Psoas muscle (tissue), 8 donors: ENCODE measurements around the gene PAAF1. TPM values are rescaled to one million over a fixed set of nuclear protein-coding genes. Genes with fewer than 3 reads are reported as not detected.

Source experiments
- ATAC-seq, 4 donors: fragments of 200-7000 bp; cut with Tn5 transposase; one replicate each; pipeline ENCODE4 v1.9.1; 2020; ENCODE audit warnings: moderate library complexity in 3 of 4, mild to moderate bottlenecking in 2 of 4
- DNase-seq, 2 donors: peaks; one replicate each; pipeline ENCODE4 v3.0.0-alpha.2; 2020
- H3K27ac ChIP-seq: fragments of 200-600 bp; one replicate; pipeline ENCODE4 v1.8.0; 2022
- H3K27me3 ChIP-seq, 3 donors: fragments of 200-600 bp in 1 of 3; one replicate each; pipeline versions ENCODE4 v1.6.1 to v1.8.0; 2013 to 2022; ENCODE audit warnings: low read length in 2 of 3, mild to moderate bottlenecking in 2 of 3, moderate library complexity in 1 of 3; ENCODE audit not compliant: insufficient read depth in 3 of 3
- H3K36me3 ChIP-seq, 2 donors: fragments of 200-600 bp in 1 of 2; one replicate each; pipeline versions ENCODE4 v1.6.1 to v1.8.0; 2013 to 2022; ENCODE audit warnings: low read depth in 1 of 2, mild to moderate bottlenecking in 1 of 2, moderate library complexity in 1 of 2; ENCODE audit not compliant: insufficient read depth in 1 of 2
- H3K4me1 ChIP-seq: fragments of 200-600 bp; one replicate; pipeline ENCODE4 v1.8.0; 2022
- H3K4me3 ChIP-seq: fragments of 200-600 bp; one replicate; pipeline ENCODE4 v1.8.0; 2022; ENCODE audit warnings: mild to moderate bottlenecking
- H3K9me3 ChIP-seq: fragments of 200-600 bp; one replicate; pipeline ENCODE4 v1.8.0; 2022
- CTCF ChIP-seq: fragments of 200-600 bp; IDR thresholded peaks from one replicate; pipeline ENCODE4 v1.8.0; 2022; ENCODE audit warnings: antibody characterized with exemption
- WGBS, 3 donors: extraction: QIAGEN DNeasy Blood & Tissue Kit; methylation state at CpG; one replicate each; pipeline versions ENCODE4 v1.1.6 to v1.1.7; 2013; 5-methylcytosine and 5-hydroxymethylcytosine counted together
- intact Hi-C, 2 donors: fragments of 100-400 bp; cut with DNase I; formaldehyde crosslinking; loops; one replicate each; pipeline versions ENCODE4 v1.11.0 to v1.14.2; 2022
- polyA plus RNA-seq, 3 donors: library from polyadenylated mRNA; stranded (reverse); fragments of 200-250 nt; gene quantifications; one replicate each; pipeline ENCODE4 v1.2.3, GENCODE V29; 2013
- total RNA-seq, 4 donors: library from RNA; stranded (reverse); fragmentation: NEBNext Ultra II Directional in 2 of 4; extraction: Animal tissue kit (Norgen Biotek cat#: 25700) in 2 of 4; gene quantifications; one replicate each; pipeline versions ENCODE4 v1.2.1 to v1.2.4, GENCODE V29; 2021 to 2023
- donor health status: healthy with polysubstance abuse.
- donor health status: DM: no; HTN: no; CAD: no; lungs with moderate emphysema.
- donor health status: Bipolar disorder and iron deficiency.
- donor health status: healthy.
- donor health status: DM: yes; HTN: yes; CAD: no.
- donor health status: DM: no; HTN: no; CAD: no.
- donor health status: DM: no; HTN: no; CAD: no.
- donor health status: DM: yes; HTN: yes; CAD: no.

PAAF1 gene
- total and polyA plus RNA-seq, 7 donors = 6.6 to 12.0 (median 9.3) TPM

- H3K4me1 ChIP-seq = peaks cover 2% of the 10 kb centered on the region
- intact Hi-C loops = no loop called here
- 39 to 48% (median 40%) methylated on average over 1 of the region's 1 CpG for WGBS, 3 donors
- no peak for DNase-seq
- H3K4me3 ChIP-seq = no peak overlapping the region
- peaks cover 4 to 74% of the 10 kb centered on the region in 2 donors for H3K36me3 ChIP-seq
- no peak for ATAC-seq
- no peaks in the 10 kb centered on the region for H3K9me3 ChIP-seq
- H3K27me3 ChIP-seq = no peaks in the 10 kb centered on the region
- H3K27ac ChIP-seq = no peak overlapping the region
- TF ChIP-seq CTCF = no peak
These were observed 12.2 kb downstream of the PAAF1 start for GRCh38 chr11:73889019-73889418.

GRCh38 chr11:73889536-73889935 is 12.7 kb downstream of the PAAF1 start:
- WGBS, 3 donors = 68 to 87% (median 82%) methylated on average over 1 of the region's 1 CpG
- Histone ChIP-seq H3K27me3 (no peaks in the 10 kb centered on the region), H3K36me3 (peaks cover 4 to 74% of the 10 kb centered on the region in 2 donors), H3K9me3 (no peaks in the 10 kb centered on the region), H3K27ac (no peak overlapping the region), H3K4me1 (no peaks in the 10 kb centered on the region), H3K4me3 (no peak overlapping the region)
- intact Hi-C loops = no loop called here
- TF ChIP-seq CTCF = no peak
- ATAC-seq (no peak), DNase-seq (no peak)

GRCh38 chr11:73893041-73893440 is 16.2 kb downstream of the PAAF1 start:
- ATAC-seq = no peak
- TF ChIP-seq CTCF = no peak
- no peaks in the 10 kb centered on the region for H3K27me3 ChIP-seq
- no peaks in the 10 kb centered on the region for H3K4me1 ChIP-seq
- no peaks in the 10 kb centered on the region for H3K9me3 ChIP-seq
- H3K4me3 ChIP-seq = no peak overlapping the region
- intact Hi-C loops = no loop called here
- H3K27ac ChIP-seq = no peak overlapping the region
- WGBS, 3 donors = 96 to 98% (median 97%) methylated on average over 3 of the region's 3 CpGs
- H3K36me3 ChIP-seq = peaks cover 4 to 73% of the 10 kb centered on the region in 2 donors
- no peak for DNase-seq

GRCh38 chr11:73894725-73895335 is 18.0 kb downstream of the PAAF1 start:
- 97 to 99% (median 99%) methylated on average over 5 of the region's 5 CpGs for WGBS, 3 donors
- H3K9me3 ChIP-seq = no peaks in the 10 kb centered on the region
- intact Hi-C loops = no loop called here
- ATAC-seq = no peak
- no peaks in the 10 kb centered on the region for H3K4me1 ChIP-seq
- H3K36me3 ChIP-seq = peaks cover 4 to 68% of the 10 kb centered on the region in 2 donors
- H3K27ac ChIP-seq = no peak overlapping the region
- no peak overlapping the region for H3K4me3 ChIP-seq
- no peaks in the 10 kb centered on the region for H3K27me3 ChIP-seq
- TF ChIP-seq CTCF = no peak
- DNase-seq = no peak

GRCh38 chr11:73902303-73902702 is 25.5 kb downstream of the PAAF1 start:
- Histone ChIP-seq H3K36me3 (peaks cover 0 to 81% of the 10 kb centered on the region in 2 donors), H3K27ac (no peak overlapping the region), H3K27me3 (no peaks in the 10 kb centered on the region), H3K9me3 (no peaks in the 10 kb centered on the region), H3K4me3 (no peak overlapping the region), H3K4me1 (no peaks in the 10 kb centered on the region)
- WGBS, 3 donors = 91 to 93% (median 92%) methylated on average over 1 of the region's 1 CpG
- no peak for ATAC-seq
- intact Hi-C loops = no loop called here
- no peak for TF ChIP-seq CTCF
- no peak for DNase-seq
